ENCODE data around the gene BCL6. TPM values are rescaled to one million over a fixed set of nuclear protein-coding genes. Genes with fewer than 3 reads are reported as not detected.
"Not testable (repeated sequence)": the region's sequence is repeated elsewhere in the genome, so short reads cannot be mapped to it uniquely, and the experiment has no call there.

The BCL6 gene
- polyA plus RNA-seq, 1 donor = 28.3 TPM

GRCh38 chr3:187713504-187713903 lies 31.8 kb downstream of the BCL6 start:
- DNase-seq = no peak

DNA sequence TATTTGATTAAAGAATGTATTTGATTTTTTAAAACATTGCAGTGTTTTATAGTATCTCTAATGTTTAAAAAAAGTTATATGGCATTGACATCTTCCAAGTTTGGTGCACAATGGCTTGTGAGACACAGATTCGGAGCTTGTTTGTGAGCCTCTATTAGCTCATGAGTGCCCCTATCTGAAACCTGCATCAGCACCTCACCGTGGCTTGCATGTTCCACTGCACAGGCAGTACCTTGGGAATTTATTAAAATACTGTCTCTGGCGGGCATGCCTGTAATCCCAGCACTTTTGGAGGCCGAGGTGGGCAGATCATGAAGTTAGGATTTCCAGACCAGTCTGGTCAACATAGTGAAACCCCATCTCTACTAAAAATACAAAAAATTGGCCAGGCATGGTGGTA lies 36.1 kb downstream of the BCL6 start:
- no peak for DNase-seq

DNA sequence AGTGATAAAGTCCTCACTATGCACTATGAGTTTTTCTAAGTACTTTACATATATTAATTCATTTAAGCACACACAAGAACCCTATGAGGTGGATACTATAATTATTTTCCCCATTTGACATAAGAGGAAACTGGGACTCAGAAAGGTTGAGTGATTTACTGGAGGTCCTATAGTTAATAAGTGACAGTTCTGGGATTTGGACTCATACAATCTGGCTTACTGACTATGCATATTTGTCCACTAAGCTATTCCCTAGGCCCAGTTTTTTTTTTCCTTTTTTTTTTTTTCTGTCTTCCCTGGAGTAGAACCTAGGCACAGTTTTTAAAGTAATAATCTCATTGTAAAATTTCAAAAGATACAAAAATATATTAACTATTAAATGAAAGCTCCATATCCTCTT lies 36.6 kb downstream of the BCL6 start:
- no peak for DNase-seq

GRCh38 chr3:187706971-187707370 lies 38.3 kb downstream of the BCL6 start:
- no peak for DNase-seq

DNA sequence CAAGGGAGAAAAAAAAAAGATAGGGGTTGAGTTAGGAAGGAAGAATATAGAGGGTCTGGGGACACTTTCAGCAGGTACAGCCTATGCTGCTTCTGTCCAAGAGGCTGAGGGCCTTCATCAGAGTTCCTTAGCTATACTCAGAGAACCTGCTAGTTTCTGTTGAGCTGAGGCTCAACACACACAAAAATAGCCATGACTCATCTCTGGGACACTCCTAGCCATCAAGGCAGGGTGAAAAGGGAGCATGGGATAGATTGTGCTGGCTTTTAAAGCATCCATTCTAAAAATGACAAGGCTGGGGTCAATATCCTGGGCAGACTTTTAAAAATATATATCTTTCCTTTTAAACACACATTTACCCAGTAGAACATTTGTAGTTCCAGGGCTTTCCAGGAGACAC lies 40.1 kb downstream of the BCL6 start:
- DNase-seq = no peak

GRCh38 chr3:187702507-187703033 lies 42.7 kb downstream of the BCL6 start, which contains the start of gene RTP2:
RTP2 (minus strand) TSS chr3:187702557; CDS start chr3:187702128, 429 bp downstream.
- no peak for DNase-seq

GRCh38 chr3:187700249-187700648 lies 45.0 kb downstream of the BCL6 start:
- DNase-seq = no peak

DNA sequence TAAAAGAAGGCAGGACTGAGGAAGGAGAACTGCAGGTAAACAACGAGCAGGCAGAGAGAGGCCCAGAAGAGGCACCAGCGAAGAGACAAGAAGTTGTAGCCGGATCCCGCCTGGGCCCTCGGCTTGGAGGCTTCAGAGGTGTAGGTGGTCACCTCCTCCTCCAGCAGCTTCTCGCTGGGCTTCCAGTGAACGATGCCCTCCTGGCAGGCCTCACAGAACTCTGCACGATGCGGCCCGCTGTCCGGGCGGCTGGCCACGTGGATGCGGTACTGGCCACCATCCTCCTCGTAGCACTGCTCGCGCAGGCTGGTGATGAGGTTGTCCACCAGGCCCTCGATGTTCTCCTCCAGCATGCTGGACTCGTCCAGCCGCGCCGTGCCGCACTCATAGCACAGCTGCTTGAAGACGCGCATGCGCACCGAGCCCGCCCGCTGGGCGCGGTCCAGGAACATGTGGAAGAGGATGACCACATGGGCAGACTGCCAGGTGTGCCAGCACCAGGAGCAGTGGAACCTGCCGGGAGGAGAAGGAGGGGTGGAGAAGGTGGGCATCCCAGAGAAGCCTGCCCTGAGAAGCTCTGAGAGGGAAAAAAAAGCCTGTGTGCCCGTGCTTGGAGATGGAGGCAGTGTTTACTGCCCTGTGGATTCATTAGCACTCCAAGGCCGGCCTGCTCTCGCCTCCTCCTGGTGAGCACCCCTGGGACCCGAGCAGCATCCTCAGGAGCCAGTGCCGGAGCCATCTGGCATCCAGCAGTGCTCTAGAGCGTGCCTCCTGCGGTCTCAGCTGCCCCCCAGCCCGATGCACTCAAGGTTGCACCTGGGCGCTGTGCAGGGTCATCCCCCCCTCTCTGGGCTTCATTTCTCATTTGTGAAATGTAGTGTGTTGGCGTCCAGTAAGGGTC lies 46.5 kb downstream of the BCL6 start:
- no peak for DNase-seq

- DNase-seq = no peak
Measured at GRCh38 chr3:187696021-187696420, 49.2 kb downstream of the BCL6 start.

DNA sequence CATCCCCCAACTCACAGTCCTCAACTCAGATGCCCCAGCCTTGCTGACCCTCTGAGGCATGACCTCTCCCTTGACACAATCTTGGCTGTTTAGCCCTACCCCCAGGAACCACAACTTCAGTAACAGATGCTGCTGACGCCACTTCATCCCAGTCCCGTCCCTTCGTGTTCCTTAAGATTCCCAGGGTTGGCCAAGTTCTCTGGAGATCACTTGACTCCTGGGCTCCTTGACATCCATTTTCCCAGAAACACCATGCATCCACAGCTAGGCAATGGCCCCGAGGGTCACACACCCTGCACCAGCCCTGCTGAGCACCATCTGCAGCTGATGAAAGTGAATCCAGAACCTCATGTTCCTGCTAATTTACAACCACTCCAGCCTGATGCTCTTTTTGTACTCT lies 49.8 kb downstream of the BCL6 start:
- no peak for DNase-seq

DNA sequence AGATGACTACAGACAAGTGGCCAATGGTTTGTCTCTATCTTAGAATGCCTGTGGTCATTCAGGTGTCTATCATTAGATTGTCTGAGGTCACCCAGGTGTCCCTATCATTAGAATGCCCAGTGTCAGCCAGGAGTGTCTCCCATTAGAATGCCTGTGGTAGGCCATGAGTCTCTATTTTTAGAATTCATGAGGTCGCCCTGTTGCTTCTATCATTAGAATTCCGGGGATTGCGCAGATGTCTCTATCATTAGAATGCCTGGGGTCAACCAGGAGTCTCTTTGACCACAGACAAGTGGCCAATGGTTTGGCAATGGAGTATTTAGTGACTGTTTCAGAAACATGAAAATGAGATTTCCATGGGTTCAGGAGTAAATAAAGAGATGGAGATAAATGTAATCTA lies 50.5 kb downstream of the BCL6 start:
- DNase-seq = no peak

DNA sequence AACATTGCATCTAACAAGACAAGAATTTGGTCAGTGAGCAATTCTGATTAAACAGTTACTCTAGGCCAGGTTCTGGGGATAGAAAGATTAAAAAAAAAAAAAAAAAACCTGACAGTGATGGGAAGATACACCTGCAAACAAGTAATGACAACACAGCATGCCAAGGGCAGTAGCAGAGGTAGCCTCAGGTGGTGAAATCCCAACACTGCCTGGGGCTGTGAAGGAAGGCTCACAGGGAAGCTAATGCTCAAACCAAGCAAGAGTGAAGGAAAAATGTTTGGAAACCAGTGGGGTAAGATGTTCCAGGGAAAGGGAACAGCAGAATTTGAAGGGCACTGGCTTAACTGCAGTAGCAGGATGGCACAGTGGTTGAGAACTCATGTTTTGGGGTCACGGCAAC lies 51.8 kb downstream of the BCL6 start:
- no peak for DNase-seq

DNA sequence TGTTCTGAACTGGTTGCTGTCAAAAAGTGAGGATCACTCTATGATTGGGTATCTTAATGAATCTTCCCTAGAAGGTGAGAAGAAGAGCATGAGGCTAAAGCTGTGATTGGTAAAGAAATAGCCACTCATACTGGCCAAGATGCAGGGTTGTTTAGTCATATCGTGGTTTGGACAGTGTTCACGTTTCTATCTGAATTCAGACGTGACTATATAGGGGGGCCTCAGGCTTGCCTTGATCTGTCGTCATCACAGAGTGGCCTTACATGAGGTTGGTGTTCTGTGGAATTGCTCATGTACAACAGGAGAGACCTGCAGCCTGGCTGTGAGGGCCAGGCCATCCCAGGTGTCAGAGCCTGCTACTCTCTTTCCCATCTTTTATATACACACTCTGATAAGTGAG lies 55.3 kb downstream of the BCL6 start:
- DNase-seq = no peak

DNA sequence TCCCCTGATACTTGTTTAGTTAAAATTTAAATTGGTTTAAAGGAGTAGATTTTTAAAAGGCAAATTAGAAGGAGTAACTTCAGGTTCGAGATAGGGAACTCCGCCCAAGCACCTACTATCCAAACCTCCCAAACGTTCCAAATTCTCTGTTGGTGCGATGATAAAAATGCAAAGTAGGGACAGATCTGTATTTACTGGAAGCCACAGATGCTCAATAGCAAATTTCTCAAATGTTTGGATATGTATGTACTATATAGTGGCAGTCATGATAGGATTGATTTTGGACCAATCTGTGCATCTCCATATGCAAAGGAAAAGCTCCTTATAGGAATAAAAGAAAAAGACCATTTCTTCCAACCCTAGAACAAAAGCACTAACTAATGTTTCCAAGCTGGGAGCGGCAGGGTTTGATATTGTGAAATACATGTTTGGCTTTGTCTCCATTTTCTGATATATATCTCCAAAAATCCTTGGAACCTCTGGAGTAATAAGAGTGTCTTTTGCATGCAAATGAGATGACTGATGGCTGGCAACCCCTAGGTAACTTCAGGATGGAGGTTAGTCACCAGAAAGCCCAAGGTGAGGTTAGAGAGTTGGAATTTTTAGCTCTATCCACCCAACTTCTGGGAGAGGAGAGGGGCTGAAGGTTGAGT lies 58.5 kb downstream of the BCL6 start:
- no peak for DNase-seq

DNA sequence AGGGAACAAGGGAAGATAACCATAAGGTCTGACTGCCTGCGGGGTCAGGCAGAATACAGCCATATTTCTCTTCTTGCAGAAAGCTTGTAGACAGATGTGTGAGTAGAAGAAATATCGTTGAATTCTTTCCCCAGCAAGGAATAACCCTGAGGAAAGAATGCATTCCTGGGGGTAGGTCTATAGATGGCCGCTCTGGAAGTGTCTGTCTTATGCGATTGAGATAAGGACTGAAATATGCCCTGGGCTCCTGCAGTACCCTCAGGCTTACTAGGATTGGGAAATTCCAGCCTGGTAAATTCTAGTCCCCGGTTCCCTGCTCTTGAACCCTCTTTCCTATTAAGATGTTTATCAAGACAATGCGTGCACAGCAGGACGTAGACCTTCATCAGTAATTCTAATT lies 59.3 kb downstream of the BCL6 start:
- DNase-seq = no peak

- DNase-seq = no peak
Measured at GRCh38 chr3:187684880-187685279, 60.4 kb downstream of the BCL6 start.

GRCh38 chr3:187684444-187684843 lies 60.8 kb downstream of the BCL6 start:
- no peak for DNase-seq

GRCh38 chr3:187681756-187682155 lies 63.5 kb downstream of the BCL6 start:
- not testable (repeated sequence) for DNase-seq

GRCh38 chr3:187679638-187680396 lies 65.5 kb downstream of the BCL6 start:
- DNase-seq = peak; percentile 33

DNA sequence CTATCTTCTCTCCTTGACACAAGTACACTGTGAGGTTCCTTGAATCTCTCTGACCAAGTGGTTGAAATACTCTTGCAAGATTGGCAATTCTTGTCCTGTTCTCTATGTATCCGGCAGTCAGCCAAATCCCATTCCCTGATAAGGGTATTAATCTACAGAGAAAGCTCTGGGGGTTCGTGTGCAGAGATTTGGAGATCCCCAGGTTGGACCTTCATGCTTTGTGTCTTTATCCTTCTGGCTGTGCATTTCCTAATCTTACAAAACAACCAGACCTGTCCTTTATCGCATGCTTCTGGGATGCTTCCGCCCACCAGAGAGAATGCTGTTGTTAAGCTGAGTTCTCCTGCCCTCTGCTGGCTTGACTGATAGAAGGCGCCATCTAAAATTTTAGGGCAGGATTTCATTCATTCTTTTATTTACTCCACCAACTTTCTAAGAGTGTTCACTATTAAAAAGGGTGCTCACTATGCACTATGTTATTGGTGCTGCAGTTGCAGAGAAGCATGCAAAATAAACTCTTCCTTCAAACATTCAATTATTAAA lies 66.5 kb downstream of the BCL6 start:
- DNase-seq = no peak

- DNase-seq = no peak
Measured at GRCh38 chr3:187677604-187678003, 67.7 kb downstream of the BCL6 start.

DNA sequence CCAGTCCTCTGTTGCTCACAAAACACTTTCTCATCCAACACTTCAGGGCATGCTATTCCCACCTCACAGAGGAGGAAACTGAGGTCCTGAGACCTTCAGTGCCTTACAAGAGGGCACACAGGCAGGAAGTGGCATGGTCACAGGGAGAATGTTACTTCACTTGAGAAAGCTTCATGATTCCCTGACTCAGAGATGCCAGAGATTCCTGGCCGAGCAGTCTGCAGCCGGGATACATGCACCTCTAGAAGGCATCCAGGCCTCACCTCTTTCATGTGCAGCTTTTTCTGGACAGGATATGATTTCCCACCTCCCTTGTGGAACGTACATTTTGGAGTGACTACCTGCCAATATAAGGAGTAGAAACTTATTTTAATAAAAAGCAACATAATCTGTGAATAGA lies 72.3 kb downstream of the BCL6 start:
- no peak for DNase-seq

Measured in hindlimb muscle (tissue), 1 donor.